Neural progenitor cell (in vitro differentiated cells): ENCODE data around the gene SAPCD1. TPM values are rescaled to one million over a fixed set of nuclear protein-coding genes. Genes with fewer than 3 reads are reported as not detected.

Source experiments
- DNase-seq: peaks from one replicate; pipeline ENCODE4 v3.0.0-alpha.2; 2016; ENCODE audit warnings: low spot score
- H2AFZ ChIP-seq: fragments of 200-600 bp; sonication (generic); replicated peaks from 2 replicates; pipeline ENCODE4 v1.6.1; 2016; ENCODE audit warnings: antibody characterized with exemption
- H3F3A ChIP-seq: fragments of 200-600 bp; sonication (generic); 2 replicates; pipeline ENCODE4 v1.6.1; 2016; ENCODE audit warnings: antibody characterized with exemption, low read depth
- H3K27ac ChIP-seq: fragments of 200-600 bp; sonication (generic); 2 replicates; pipeline ENCODE4 v1.5.1; 2016; ENCODE audit warnings: mild to moderate bottlenecking
- H3K27me3 ChIP-seq: fragments of 200-600 bp; sonication (generic); 2 replicates; pipeline ENCODE4 v1.6.1; 2016; ENCODE audit warnings: mild to moderate bottlenecking, moderate library complexity
- H3K36me3 ChIP-seq: fragments of 200-600 bp; sonication (generic); 2 replicates; pipeline ENCODE4 v1.5.1; 2016
- H3K4me1 ChIP-seq: fragments of 200-600 bp; sonication (generic); 2 replicates; pipeline ENCODE4 v1.6.1; 2016; ENCODE audit warnings: mixed run types
- H3K4me2 ChIP-seq: fragments of 200-600 bp; sonication (generic); 2 replicates; pipeline ENCODE4 v1.6.1; 2016
- H3K4me3 ChIP-seq: fragments of 200-600 bp; sonication (generic); 2 replicates; pipeline ENCODE4 v1.5.1; 2016
- H3K79me2 ChIP-seq: fragments of 200-600 bp; sonication (generic); 2 replicates; pipeline ENCODE4 v1.6.1; 2016; ENCODE audit warnings: low read depth
- H3K9ac ChIP-seq: fragments of 200-600 bp; sonication (generic); 2 replicates; pipeline ENCODE4 v1.6.1; 2016
- H3K9me3 ChIP-seq: fragments of 200-600 bp; sonication (generic); 2 replicates; pipeline ENCODE4 v1.5.1; 2016; ENCODE audit warnings: low read depth
- H4K20me1 ChIP-seq: fragments of 200-600 bp; sonication (generic); 2 replicates; pipeline ENCODE4 v1.6.1; 2016; ENCODE audit warnings: low read depth
- H3K27ac Mint-ChIP-seq: 3 replicates; pipeline ENCODE4 v1.8.0; 2021; ENCODE audit warnings: mixed read lengths
- H3K27me3 Mint-ChIP-seq: 2 replicates; pipeline ENCODE4 v1.8.0; 2022; ENCODE audit warnings: low read depth, mild to moderate bottlenecking, inconsistent platforms, moderate library complexity, mixed read lengths; ENCODE audit not compliant: insufficient read depth
- H3K36me3 Mint-ChIP-seq: 3 replicates; pipeline ENCODE4 v1.8.0; 2021; ENCODE audit warnings: mixed read lengths
- H3K4me1 Mint-ChIP-seq: 3 replicates; pipeline ENCODE4 v1.8.0; 2021; ENCODE audit warnings: mixed read lengths
- H3K4me3 Mint-ChIP-seq: 3 replicates; pipeline ENCODE4 v1.8.0; 2021; ENCODE audit warnings: mild to moderate bottlenecking, moderate library complexity, mixed read lengths
- H3K9me3 Mint-ChIP-seq: 3 replicates; pipeline ENCODE4 v1.8.0; 2020; ENCODE audit warnings: mixed read lengths
- CTCF ChIP-seq: fragments of 200-600 bp; sonication (generic); IDR thresholded peaks from 2 replicates; pipeline ENCODE4 v1.5.1; 2017; ENCODE audit warnings: antibody characterized with exemption, mild to moderate bottlenecking
- EZH2 ChIP-seq: fragments of 200-600 bp; sonication (generic); IDR thresholded peaks from 2 replicates; pipeline ENCODE4 v1.6.1; 2017; ENCODE audit warnings: antibody characterized with exemption, mild to moderate bottlenecking, moderate library complexity
- EZH2phosphoT487 ChIP-seq: fragments of 200-600 bp; sonication (generic); IDR thresholded peaks from 2 replicates; pipeline ENCODE4 v1.6.1; 2017; ENCODE audit warnings: antibody characterized with exemption
- total RNA-seq: library from RNA; depleted of rRNA; stranded (reverse); fragments of >200 nt; gene quantifications from 2 replicates; pipeline ENCODE4 v1.2.3, GENCODE V29; 2015; ENCODE audit warnings: low replicate concordance

SAPCD1 gene
- total RNA-seq, 1 donor from 2014 or later = 11.9 TPM

GRCh38 chr6:31715022-31715958, 47.2 kb upstream of the SAPCD1 start, which contains the start of gene LY6G6D:
LY6G6D (plus strand) TSS chr6:31715348; CDS start chr6:31715356, 8 bp downstream.
- H4K20me1 ChIP-seq = no peaks in the 10 kb centered on the region
- H3K4me3 Mint-ChIP-seq = peak within 1 kb of the TSS; percentile 71
- H3K27me3 ChIP-seq = no peaks in the 10 kb centered on the region
- H3K27ac Mint-ChIP-seq = peak within 1 kb of the TSS; percentile 97
- H3K27me3 Mint-ChIP-seq = peaks cover 17% of the 10 kb centered on the region
- peaks cover 48% of the 10 kb centered on the region for H3K4me1 Mint-ChIP-seq
- no peaks in the 10 kb centered on the region for H3K36me3 Mint-ChIP-seq
- peak within 1 kb of the TSS; percentile 64 for H3K4me2 ChIP-seq
- peaks cover 25% of the 10 kb centered on the region for H3K4me1 ChIP-seq
- H3K9me3 ChIP-seq = no peaks in the 10 kb centered on the region
- H3K36me3 ChIP-seq = no peaks in the 10 kb centered on the region
- H3K4me3 ChIP-seq = no peak within 1 kb of the TSS
- DNase-seq = no peak
- no peaks in the 10 kb centered on the region for H3K79me2 ChIP-seq
- H3K27ac ChIP-seq = peak within 1 kb of the TSS; percentile 57
- no peaks in the 10 kb centered on the region for H3K9me3 Mint-ChIP-seq
- H3F3A ChIP-seq = peaks cover 21% of the 10 kb centered on the region
- peak within 1 kb of the TSS; percentile 89 for H2AFZ ChIP-seq
- TF ChIP-seq EZH2phosphoT487 (no peak), EZH2 (no peak), CTCF (no peak)
- H3K9ac ChIP-seq = no peak within 1 kb of the TSS

DNA sequence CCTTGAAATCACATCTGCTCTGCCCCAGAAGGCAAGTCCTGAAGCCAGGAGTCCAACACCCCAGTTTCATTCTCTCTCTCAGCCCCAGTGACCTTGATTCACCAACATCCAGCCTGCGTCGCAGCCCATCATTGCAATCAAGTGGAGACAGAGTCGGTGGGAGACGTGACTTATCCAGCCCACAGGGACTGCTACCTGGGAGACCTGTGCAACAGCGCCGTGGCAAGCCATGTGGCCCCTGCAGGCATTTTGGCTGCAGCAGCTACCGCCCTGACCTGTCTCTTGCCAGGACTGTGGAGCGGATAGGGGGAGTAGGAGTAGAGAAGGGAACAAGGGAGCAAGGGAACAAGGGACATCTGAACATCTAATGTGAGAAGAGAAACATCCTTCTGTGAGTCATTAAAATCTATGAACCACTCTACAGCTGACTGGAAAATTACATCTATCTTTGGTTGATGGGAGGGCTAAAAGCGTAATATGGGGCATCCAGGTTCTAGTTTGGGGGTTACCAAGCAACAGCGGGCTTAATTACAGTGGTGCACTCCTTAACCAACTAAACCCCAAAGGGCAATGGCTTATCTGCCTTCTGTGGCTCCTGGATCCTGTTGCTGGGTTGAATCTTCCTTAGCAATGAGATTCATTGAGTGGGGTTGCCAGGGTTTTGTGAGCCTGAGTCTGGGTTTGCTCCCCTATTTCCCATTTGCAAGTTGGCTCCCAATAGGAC, 44.8 kb upstream of the SAPCD1 start:
- Histone ChIP-seq H2AFZ (peak overlapping the region; percentile 27), H3K27ac (no peak overlapping the region), H3K79me2 (no peaks in the 10 kb centered on the region), H3K9me3 (no peaks in the 10 kb centered on the region), H3K4me3 (no peak overlapping the region), H3K27me3 (no peaks in the 10 kb centered on the region), H3K4me2 (no peak overlapping the region), H3F3A (peaks cover 21% of the 10 kb centered on the region), H4K20me1 (no peaks in the 10 kb centered on the region), H3K4me1 (peaks cover 25% of the 10 kb centered on the region), H3K9ac (no peak overlapping the region), H3K36me3 (no peaks in the 10 kb centered on the region)
- H3K27me3 Mint-ChIP-seq = peaks cover 12% of the 10 kb centered on the region
- TF ChIP-seq EZH2 = no peak
- TF ChIP-seq CTCF = peak; percentile 43
- peak; percentile 63 for DNase-seq
- no peaks in the 10 kb centered on the region for H3K9me3 Mint-ChIP-seq
- H3K4me3 Mint-ChIP-seq = peak overlapping the region; percentile 46
- no peaks in the 10 kb centered on the region for H3K36me3 Mint-ChIP-seq
- peaks cover 31% of the 10 kb centered on the region for H3K4me1 Mint-ChIP-seq
- H3K27ac Mint-ChIP-seq = no peak overlapping the region

DNA sequence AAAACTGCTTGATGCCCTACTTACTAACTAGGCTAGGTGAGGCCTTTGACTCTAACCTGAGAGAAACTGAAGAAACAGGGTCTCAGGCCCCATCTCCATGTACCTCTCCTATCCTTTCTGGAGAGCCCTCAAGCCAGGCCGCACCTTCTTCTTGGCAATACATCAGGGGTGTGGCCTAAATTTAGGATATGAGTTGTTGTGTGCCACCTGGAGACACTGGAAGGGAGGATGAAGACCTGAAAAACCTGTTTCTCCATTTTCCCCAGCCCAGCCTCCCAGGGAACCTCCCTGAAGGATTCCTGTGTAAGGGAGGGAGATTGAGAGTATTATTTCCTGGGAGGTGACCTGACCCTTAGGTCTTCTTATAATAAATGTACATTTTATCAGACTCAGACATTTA, 44.2 kb upstream of the SAPCD1 start:
- TF ChIP-seq EZH2phosphoT487 = no peak
- TF ChIP-seq CTCF = no peak
- TF ChIP-seq EZH2 = no peak
- peaks cover 19% of the 10 kb centered on the region for H3F3A ChIP-seq
- no peaks in the 10 kb centered on the region for H3K79me2 ChIP-seq
- no peak overlapping the region for H3K9ac ChIP-seq
- no peak overlapping the region for H2AFZ ChIP-seq
- H4K20me1 ChIP-seq = no peaks in the 10 kb centered on the region
- DNase-seq = no peak
- H3K4me2 ChIP-seq = no peak overlapping the region
- H3K27ac Mint-ChIP-seq = no peak overlapping the region
- H3K36me3 ChIP-seq = no peaks in the 10 kb centered on the region
- H3K4me1 ChIP-seq = peaks cover 21% of the 10 kb centered on the region
- peaks cover 11% of the 10 kb centered on the region for H3K27me3 Mint-ChIP-seq
- H3K27ac ChIP-seq = no peak overlapping the region
- no peak overlapping the region for H3K4me3 ChIP-seq
- H3K9me3 ChIP-seq = no peaks in the 10 kb centered on the region
- no peaks in the 10 kb centered on the region for H3K9me3 Mint-ChIP-seq
- peak overlapping the region; percentile 12 for H3K4me3 Mint-ChIP-seq
- H3K4me1 Mint-ChIP-seq = peaks cover 26% of the 10 kb centered on the region
- H3K36me3 Mint-ChIP-seq = no peaks in the 10 kb centered on the region
- H3K27me3 ChIP-seq = no peaks in the 10 kb centered on the region
